ENCODE measurements around the gene ALPK3.

Gene ALPK3

DNA sequence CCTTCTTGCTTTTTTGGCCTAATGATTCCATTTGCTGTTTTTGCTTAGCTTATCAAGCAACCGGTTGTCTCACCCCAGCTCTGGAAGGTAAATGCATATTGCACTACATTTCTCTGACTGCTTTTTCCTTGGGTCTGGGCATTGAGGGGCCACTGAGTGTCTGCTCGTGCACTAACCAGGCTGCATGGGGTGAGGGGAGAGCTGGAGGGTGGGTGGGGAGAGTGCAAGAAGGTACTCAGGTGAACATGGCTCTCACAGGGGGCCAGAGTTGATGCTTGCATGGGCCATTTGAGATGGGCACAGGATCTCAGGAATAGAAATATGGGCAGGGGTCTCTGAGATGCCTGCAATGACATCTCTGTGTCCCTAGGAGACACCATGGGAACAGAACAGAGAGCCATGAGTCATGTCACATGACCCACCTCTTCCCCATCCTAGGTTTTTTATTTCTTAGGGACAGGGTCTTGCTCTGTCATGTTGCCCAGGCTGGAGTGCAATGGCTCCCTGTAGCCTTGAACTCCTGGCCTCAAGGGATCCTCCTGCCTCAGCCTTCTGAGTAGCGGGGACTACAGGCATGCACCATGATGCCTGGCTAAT, 6.2 kb downstream of the ALPK3 start:
- DNase-seq (ENCODE audit: low read depth, low spot score), result no peak

DNA sequence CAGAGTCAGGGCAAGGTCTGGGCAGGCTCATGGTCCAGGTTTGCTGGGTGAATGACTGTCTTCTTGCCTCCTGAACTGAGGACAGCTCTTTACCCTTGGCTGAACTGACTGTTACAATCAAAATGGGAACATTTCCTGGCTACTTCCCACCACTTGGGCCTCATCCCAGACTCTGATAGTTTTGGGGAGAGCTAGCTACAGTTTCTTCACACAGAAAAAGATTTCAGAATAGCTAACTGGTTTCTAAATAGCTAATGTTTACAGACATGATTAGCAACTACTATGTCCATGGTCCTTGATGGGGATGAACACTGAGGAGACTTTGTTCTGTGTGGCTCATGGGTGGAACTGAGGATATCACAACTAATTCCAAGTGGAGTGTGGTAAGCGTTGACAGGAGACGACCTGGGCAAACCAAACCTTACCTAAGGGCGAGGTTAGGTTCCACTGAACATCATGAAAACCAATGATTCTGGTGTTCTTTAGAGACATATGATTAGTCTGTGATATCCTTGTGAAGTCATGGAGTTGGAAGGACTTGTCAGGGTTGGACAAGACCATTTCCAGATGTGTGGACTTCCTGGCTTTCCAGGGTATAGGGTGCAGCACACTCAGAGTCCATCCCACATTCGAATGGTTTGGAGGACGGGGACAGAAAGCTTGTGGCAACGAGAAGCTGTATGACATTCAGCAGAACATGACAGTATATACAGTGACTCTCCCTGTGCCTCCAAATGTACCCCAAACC, 7.3 kb downstream of the ALPK3 start:
- no peak for DNase-seq (ENCODE audit: low read depth, low spot score)

DNA sequence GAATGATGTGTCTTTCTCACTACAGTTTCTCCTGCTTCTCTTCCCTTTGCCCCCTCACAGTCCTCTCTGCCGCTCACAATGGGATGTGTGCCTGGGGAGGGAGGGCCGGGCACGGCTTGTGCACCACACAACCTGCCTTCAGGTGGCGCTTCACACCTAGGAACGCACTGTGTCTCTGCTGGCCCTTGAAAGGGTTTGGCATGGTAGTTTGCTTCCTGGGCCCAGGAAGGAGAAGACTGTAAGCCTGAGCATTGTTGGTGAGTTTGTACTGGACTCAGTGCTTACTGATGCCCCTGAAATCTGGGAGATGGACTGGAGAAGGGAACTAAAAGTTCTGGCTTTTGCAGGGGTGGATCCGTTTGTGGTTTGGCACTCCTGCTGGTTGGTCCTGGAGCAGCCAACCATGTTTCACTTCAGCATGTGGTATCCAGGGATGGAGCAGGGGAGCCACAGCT, 9.2 kb downstream of the ALPK3 start:
- no peak for DNase-seq (ENCODE audit: low read depth, low spot score)

DNA sequence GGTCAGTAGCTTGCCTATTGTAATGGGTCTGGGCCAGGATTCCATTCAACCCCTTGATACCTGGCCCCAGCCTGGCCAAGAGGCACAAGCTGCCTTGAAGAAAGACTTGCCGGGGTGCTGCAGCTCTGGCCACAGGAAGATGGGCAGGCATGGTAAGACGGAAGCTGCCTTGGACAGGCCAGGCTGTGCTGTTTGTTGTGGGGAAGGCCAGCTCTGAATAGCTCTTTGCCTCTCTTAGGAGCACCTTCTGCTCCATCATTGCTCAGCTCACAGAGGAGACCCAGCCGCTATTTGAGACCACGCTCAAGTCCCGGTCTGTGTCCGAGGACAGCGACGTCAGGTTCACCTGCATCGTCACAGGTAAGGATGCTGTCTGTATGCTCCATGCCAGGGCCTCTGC, 10.1 kb downstream of the ALPK3 start:
- no peak for DNase-seq (ENCODE audit: low read depth, low spot score)

DNA sequence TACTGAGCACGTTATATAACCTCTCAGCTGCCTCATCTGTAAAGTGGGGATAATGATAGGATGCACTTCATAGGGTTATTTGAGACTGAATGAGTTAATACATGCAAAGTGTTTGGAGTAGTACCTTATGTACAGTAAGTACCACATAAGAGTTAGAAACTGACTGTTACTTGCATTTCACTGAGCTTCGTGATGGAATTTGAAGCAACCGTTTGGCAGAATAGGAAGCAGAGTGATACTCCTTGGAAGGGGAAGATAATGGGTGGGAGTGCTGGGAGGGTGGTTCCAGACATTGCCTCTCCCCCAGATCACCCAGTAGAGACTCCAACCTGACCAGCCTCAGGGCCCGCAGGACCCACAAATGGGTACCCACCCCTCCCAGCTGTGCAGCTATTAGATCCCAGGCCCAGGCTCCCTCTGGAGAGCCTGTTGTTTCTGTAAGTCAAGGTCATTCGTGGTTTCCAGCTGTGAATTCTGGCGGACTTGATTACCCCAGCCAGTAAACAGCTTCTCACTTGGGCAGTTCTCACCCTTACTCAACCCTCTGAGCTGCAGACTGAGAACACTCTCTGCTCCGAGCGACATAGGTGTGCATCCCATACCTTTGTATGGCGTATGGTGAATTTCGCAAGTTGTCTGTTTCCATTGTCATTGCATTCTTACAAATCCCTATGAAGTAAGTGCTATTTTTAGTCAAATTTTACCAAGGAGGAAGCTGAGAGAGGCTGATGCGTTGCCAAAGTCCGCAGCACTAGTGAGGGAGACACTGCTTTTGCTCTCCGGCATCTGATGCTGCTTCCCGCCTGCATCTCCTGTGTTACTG, 11.1 kb downstream of the ALPK3 start:
- no peak for DNase-seq (ENCODE audit: low read depth, low spot score)

DNA sequence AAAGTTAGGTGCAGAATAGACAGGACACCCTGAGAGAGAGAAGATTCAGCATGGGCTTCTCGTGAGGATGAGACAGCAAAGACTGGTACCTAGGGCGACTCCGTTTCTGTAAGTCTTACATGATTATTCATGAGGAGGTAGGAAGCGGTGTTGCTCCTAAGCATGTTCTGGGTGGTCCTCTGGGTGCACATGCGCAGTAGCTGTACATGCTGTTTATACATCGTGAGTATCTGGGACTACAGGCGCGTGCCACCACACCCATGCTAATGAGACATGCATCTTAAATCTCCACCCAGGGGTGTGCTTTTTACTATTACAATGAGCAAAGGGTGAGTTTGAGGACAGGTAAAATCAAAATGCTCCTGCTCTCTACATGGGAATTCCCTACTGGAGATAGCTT, 12.3 kb downstream of the ALPK3 start:
- no peak for DNase-seq (ENCODE audit: low read depth, low spot score)

DNA sequence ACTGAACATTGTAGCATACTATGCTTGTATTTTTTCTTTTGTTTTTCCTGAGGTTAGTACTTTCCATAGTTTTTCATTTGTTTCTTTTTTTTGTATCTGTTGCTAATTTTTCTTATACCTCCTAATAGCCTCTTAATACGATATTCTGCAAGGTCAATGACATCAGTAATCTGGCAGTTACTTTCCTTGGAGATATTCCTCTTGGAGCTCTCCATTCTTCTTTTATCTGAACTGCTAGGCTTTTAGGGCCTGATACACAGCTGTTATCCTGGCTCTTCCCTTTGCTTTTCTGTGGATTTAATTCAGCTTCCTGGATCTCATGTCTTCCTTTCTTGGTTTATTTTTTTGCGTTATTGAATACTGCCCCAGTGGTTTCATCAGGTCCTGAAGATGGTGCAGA, 12.9 kb downstream of the ALPK3 start:
- DNase-seq (ENCODE audit: low read depth, low spot score), result no peak

DNA sequence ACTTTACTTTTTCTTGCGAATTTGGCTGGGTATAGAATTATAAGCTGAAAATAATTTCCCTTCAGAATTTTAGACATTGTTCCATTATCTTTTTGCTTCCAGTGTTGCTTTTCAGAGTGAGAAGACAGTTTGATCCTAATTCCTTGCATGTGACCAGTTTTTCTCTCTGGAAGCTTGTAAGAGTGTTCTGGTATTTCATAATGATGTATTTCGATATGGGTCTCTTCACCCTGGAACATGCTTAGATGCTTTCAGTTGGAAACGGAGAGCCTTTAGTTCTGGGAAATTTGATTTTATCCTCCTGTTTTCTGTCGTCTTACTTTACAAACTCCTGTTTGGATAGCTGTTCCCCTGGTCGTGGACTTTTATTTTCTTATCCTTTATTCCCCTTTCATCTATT, 13.9 kb downstream of the ALPK3 start:
- DNase-seq (ENCODE audit: low read depth, low spot score), result no peak

DNA sequence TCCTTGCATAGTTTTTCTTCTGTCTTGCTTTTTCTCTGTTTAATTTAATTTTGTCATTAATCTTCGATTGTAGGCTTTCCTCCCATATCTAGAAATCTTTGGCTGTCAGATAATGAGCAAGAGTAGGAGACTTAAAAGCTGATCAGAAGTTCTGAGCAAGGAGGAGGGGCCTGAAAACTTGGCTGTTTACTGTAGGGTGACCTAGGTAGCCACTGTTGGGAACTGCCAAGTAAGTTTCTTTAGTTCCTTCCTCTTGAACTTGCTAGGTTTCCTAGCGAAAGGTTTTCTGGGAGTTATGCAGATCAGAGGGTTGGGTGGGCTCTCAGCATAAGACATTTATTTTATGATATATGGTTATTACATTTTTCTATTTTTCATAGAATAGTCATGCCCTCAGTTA, 14.5 kb downstream of the ALPK3 start:
- no peak for DNase-seq (ENCODE audit: low read depth, low spot score)

DNA sequence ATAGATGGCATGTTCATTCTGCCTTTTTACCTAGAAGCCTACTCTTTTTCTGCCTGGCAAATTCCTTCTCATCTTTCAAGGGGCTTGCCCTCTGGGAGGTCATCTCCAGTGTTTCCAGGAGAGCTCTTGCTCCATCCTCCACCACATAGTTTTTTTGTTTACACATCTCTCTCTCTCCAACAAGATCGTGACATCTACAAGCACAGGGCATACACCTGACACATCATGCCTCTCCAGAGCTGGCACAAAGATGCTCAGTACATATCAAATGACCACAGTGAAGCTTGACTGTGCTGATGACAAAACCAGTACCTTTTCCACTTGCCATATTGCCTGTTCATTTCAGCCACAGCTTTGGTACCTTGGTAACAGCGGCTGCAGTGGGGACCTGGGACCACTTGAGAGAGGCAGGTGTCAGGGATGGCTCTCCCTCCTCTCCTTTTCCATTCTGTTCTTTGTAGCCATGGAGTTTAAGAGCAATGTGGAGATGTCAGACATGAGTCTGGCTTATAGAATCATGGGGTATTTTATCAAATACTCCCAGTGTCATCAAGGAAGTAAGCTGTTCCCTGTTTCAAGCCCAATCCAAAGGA, 15.4 kb downstream of the ALPK3 start:
- no peak for DNase-seq (ENCODE audit: low read depth, low spot score)

DNA sequence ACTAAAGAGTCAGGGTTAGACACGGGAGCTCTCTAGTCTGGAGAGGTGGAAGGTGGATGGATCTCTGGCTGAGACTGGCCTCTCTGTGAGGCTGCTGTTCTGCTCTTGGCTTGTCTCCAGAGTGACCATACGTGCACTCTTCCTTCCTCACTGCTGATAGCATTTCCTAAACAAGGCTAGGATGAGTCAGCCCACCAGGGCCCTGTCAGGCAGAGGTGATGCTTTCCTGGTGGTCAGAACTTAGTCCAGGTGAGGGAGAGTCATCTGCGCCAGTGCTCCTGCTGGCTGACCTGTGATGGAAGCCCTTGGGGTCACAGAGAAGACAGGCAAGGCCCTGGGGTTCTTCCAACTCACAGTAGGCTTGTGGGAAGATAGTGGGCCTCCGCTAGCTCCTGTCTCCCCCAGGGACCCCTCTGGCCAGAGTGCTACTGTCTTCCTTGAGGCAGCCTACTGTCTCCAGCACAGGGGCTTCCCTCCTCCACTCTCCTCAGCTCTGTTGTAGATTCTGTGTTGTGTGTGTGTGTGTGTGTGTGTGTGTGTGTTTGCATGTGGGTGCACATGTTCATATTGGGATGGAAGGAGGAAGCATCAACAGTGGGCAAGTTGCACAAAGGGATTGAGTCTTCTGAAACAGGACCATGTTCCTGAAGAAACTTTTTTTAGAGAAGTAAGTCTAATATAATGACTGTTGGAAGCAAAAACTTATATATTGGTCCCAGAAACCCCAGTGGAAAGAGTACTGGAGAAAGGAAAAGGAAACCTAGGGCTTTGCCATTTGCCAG, 16.5 kb downstream of the ALPK3 start:
- DNase-seq (ENCODE audit: low read depth, low spot score), result no peak

DNA sequence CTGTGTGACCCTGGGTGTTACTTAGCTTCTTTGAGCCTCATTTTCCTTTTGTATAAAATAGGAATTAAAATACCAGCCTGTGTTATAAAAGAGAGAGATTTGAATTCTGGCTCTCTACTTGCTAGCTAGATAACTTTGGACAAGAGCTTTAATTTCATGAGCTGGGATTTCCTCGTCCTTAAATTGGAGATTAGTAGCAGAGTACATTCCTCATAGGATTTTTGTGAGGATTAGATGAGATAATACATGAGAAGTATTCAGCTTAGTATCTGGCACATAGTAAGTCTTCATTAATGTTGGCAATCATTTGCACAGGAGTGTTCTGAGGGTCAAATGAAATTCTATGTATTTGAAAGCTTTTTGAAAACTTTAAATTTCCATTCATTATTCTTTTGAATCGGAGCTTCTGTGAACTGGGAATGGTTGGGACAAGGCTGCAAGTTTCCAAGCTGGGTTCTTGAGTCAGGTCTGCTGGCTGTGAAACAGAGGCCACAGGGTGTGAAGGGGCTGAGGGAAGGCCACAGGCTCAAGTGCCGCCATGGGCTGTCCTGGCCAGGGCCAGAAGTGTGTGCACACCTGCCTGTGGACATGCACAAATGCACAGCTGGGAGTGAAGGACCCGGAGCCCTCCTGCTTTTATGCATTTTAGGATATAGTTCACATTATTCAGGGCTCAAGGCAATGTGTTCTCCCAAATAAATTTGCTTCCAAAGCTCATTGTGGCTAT, 17.2 kb downstream of the ALPK3 start:
- DNase-seq (ENCODE audit: low read depth, low spot score), result no peak

DNA sequence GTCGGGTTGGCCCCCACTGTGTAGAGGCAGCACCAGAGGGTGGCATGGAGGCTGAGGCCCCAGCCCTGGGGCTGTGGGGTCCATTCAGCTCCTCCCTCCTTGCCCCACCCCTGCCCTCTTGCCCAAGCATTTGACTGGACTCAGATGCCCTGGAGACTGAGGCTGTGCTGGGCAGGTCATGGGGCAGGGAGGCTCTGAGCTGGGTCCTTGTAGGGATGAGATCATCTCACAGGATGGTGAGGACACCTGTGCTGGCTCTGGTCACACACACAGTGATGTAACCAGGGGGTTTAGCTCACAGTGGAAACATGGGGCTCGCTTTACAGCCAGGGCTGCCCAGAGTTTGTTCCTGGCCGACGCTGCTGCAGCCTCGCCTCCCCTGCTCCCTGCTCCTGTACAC, 17.8 kb downstream of the ALPK3 start:
- DNase-seq (ENCODE audit: low read depth, low spot score), result no peak

DNA sequence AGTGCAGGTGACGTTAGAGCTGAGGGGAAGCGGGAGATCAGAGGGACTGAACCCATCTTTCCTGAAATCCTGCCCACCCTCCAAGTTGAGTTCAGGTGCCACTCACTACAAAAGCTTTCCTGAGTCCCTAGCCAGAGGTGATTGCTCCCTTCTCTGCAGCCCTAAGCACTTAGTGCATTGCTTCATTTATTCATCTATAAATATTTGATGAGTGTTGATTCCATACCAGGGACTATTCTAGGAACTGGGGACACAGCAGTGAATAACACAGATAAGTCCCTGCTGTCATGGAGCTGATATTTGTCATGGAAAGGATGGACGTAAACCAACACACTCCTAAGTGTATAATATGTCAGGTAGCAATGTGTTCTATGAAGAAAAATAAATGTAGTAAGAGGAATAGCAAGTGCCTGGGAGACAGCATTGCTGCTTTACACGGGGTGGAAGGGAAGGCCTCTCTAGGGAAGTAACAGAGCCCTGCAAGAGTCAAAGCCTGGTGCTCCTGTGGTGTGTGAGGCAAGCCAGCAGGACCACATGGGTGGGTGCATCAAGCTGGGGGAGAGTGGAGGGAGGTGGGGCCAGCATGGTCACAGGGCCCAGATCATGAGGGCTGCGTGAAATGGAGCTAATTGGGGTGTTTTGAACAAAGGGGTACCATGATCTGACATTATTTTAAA, 18.6 kb downstream of the ALPK3 start:
- no peak for DNase-seq (ENCODE audit: low read depth, low spot score)

DNA sequence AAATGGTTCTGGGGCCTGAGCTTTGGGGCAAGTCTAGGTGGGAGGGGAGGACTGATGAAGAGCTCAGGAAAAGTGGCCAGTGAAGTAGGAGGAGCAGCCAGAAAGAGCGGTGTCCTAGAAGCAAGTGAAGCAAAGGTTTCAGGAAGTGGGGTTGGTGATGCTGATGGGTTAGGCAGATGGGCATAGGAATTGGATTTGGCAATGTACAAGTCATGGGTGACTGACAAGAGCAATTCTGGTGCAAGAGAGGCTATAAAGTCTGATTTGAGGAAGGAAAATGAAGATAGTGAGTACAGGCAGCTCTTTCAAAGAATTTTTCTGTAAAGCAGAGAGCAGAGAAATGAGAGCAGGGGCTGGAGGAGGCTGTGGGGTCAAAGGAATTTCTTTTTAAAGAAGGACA, 19.7 kb downstream of the ALPK3 start:
- no peak for DNase-seq (ENCODE audit: low read depth, low spot score)

DNA sequence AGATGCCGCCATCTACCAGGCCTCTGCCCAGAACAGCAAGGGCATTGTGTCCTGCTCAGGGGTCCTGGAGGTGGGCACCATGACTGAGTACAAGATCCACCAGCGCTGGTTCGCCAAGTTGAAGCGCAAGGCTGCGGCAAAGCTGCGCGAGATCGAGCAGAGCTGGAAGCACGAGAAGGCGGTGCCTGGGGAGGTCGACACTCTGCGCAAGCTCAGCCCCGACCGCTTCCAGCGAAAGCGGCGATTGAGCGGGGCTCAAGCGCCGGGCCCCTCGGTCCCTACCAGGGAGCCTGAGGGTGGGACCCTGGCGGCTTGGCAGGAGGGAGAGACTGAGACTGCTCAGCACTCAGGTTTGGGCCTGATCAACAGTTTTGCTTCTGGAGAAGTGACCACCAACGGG, 22.6 kb downstream of the ALPK3 start:
- DNase-seq (ENCODE audit: low read depth, low spot score), result no peak

DNA sequence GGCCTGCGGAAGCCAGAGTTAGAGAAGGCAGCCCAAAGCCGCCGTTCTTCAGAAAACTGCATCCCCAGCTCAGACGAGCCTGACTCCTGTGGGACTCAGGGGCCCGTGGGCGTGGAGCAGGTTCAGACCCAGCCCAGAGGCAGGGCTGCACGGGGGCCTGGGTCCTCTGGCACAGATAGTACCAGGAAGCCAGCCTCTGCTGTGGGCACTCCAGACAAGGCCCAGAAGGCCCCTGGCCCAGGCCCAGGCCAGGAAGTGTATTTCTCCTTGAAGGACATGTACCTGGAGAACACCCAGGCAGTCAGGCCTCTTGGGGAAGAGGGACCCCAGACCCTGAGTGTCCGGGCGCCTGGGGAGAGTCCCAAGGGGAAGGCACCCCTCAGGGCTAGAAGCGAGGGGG, 23.1 kb downstream of the ALPK3 start:
- DNase-seq (ENCODE audit: low read depth, low spot score), result no peak

DNA sequence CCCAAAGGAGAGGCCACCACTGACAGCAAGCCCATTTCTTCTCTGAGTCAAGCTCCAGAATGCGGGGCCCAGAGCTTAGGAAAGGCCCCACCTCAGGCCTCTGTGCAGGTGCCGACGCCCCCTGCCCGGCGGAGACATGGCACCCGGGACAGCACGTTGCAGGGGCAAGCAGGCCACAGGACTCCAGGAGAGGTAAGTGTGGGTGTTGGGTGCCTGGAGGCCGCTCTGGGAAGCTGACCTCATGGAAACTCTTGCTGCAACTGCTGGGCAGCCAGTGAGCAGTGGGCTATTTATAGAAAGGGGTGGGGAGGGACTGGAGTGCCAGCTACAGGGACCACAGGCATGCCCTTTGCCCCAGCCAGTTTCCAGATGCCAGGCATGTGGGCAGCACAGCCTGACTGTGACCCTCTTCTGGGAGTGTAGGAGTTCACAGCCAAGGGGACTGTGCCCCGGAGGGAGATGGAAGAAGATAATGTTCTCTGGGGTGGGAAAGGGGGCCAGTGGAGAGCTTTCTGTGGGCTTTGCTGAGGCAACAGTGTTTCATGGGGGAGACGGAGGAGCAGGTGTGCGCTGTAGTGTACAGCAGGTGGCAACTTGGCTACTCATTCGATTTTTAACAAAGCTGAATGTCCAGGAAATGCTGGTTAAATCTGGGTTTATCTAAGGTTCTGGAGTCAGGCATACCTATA, 23.7 kb downstream of the ALPK3 start:
- no peak for DNase-seq (ENCODE audit: low read depth, low spot score)

DNA sequence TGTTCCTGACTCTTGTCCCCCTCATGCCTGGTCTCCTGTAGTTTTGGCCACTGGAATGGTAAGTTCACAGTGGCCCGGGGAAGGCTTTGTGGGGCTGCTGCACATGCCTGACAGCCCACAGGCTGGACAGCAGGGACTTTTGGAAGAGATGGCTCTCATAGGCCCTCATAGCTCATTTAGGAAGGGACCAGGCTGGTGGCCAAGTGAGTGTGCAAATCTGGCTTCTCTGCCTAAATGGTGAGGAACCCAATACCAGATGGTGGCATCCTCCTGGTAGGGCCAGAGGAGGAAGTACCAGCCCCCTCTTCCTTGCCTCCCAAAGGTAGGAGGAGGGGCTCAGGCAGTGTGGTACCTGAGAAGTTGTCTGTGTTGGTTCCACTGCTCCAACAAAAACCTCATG, 25.6 kb downstream of the ALPK3 start:
- DNase-seq (ENCODE audit: low read depth, low spot score), result no peak

DNA sequence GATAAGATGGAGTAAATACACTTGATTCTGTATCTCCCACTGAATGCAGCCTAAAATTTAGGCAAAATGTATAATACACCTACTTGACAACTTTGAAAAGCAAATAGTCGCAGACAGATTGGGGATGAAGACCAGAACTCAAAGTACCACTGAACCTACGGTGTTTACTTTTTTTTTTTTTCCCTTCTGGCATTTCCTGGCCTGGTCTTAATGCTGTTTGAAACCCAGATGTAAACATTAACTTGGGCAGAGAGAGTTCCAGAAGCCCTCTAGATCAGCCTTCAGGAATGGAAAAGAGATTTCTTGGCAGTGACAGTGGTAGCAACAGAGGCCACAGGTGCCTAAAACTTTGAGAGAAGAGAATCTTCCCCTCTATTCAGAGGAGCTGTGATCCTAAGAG, 27.8 kb downstream of the ALPK3 start:
- DNase-seq (ENCODE audit: low read depth, low spot score), result no peak
